ENCODE results near the gene ARL17B.
"Not testable (repeated sequence)": the region's sequence is repeated elsewhere in the genome, so short reads cannot be mapped to it uniquely, and the experiment has no call there.

Gene ARL17B

DNA sequence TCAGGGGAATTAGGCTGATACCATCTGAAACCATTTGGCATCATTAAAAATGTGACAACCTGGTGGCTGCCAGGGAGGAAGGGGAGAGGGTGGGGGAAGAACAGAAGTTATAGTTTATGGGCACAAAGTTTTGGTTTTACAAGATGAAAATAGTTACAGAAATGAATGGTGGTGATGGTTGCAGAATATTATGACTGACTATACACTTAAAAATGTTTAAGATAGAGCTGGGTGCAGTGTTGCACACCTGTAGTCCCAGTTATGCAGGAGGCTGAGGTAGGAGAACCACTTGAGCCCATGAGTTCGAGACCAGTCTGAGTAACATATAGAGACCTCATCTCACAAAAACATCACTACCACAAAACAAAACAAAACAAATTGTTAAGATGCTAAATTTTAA lies 12.5 kb downstream of the ARL17B start:
- not testable (repeated sequence) for H3K4me1 Mint-ChIP-seq, H3K36me3 Mint-ChIP-seq, H3K4me3 Mint-ChIP-seq, H3K9me3 Mint-ChIP-seq, H3K27me3 Mint-ChIP-seq, H3K27ac Mint-ChIP-seq, ATAC-seq

DNA sequence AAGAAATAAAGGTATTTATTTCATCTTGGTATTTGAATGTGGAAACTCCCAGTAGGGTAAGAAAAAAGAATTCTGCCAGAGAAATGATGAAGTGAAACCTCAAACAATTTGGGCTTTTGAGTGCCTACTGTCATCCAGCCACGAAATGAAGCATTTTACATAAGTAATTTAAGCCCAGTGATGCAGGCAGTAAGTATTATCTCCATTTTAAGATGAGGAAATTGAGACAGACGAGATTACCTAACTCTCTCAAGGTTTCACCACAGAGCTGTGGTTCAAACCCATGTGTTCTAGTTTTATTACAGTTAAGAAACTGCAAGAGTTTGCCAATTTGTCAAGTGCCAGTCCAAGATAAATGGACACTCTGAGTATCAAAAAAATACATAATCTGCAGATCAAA lies 13.2 kb downstream of the ARL17B start:
- H3K27me3 Mint-ChIP-seq, H3K4me3 Mint-ChIP-seq, H3K27ac Mint-ChIP-seq, H3K36me3 Mint-ChIP-seq, H3K4me1 Mint-ChIP-seq, H3K9me3 Mint-ChIP-seq: not testable (repeated sequence)
- peak; percentile 87 for ATAC-seq

DNA sequence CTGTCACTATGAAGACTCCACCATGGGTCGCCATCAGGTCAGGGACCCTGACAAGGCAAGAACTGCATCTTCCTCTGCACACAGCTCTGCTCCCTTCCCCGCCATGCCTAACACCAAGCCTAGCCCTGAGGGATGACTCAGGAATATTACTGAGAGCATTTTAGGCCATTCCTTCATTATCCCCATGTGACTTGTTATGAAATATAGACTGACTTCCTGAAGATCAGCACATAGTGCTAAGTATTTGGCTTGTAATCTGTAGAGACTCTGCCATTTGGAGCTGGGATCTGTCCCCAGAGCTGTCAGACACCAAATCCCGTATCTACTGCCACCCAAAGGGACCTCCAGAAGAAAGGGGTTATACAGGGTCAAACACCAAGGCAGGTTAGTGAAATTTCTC lies 19.4 kb downstream of the ARL17B start:
- not testable (repeated sequence) for H3K36me3 Mint-ChIP-seq, H3K9me3 Mint-ChIP-seq, ATAC-seq, H3K4me1 Mint-ChIP-seq, H3K27me3 Mint-ChIP-seq, H3K4me3 Mint-ChIP-seq, H3K27ac Mint-ChIP-seq

DNA sequence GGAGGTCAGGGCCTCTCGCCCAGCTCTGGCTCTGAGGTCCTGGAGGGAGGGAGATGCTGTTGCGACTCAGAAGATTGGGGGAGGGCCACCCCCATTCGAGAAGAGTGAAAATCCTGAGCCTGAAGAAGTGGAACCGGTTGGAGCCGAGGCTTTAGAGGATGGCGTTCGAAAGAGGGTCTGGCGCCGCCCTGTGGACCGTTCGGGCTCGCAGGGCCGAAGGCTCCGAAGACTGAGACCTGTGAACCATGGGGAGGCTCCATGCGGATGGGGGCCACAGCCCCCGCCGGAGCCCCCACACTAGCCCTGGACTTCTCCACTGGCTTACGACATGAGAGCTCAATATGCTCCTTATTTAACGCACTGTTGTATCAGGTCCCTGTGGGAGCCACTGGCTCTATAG lies 20.3 kb downstream of the ARL17B start:
- not testable (repeated sequence) for ATAC-seq, H3K4me1 Mint-ChIP-seq, H3K27me3 Mint-ChIP-seq, H3K27ac Mint-ChIP-seq, H3K36me3 Mint-ChIP-seq, H3K9me3 Mint-ChIP-seq, H3K4me3 Mint-ChIP-seq

DNA sequence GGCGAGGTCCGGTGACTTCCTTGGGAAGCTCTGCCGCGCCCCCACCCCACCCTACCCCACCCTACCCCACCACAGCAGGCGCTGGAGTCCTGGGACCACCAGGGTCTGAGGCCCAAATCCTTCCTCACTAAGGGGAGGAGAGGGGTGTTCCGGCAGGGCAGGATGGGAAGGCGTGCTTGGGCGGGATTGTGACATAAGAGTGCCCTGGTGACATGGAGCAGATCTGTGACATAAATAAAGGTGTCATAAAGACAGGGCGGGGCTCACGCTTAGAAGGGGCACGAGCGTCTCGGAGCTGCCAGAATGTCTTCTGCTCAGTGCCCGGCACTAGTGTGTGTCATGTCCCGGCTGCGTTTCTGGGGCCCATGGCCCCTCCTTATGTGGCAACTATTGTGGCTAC lies 66.7 kb downstream of the ARL17B start, which contains the start of gene LRRC37A:
Gene LRRC37A (plus strand): TSS at position 301 of the 400 bp plus-strand sequence. CDS start 3 bp downstream, at position 304.
- ATAC-seq, H3K9me3 Mint-ChIP-seq, H3K36me3 Mint-ChIP-seq, H3K27me3 Mint-ChIP-seq, H3K27ac Mint-ChIP-seq, H3K4me3 Mint-ChIP-seq: not testable (repeated sequence)
- peaks cover 15% of the 10 kb centered on the region for H3K4me1 Mint-ChIP-seq

DNA sequence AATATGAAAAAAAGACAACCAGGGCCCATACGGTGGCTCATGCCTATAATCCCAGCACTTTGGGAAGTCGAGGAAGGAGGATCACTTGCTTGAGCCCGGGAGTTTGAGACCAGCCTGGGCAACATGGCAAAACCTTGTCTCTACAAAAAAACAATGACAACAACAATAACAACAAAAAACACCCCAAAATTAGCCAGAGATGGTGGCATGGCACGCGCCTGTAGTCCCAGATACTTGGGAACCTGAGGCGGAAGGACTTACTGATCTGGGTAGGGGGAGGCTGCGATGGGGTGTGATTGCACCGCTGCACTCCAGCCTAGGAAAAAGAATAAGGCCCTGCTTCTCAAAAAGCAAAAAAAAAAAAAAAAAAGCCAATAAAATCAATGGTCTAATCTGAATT lies 69.9 kb downstream of the ARL17B start:
- Mint-ChIP-seq H3K4me1 (peaks cover 21% of the 10 kb centered on the region), H3K27ac (peak overlapping the region; percentile 99), H3K4me3 (peak overlapping the region; percentile 76)
- not testable (repeated sequence) for H3K27me3 Mint-ChIP-seq, H3K9me3 Mint-ChIP-seq, H3K36me3 Mint-ChIP-seq, ATAC-seq

DNA sequence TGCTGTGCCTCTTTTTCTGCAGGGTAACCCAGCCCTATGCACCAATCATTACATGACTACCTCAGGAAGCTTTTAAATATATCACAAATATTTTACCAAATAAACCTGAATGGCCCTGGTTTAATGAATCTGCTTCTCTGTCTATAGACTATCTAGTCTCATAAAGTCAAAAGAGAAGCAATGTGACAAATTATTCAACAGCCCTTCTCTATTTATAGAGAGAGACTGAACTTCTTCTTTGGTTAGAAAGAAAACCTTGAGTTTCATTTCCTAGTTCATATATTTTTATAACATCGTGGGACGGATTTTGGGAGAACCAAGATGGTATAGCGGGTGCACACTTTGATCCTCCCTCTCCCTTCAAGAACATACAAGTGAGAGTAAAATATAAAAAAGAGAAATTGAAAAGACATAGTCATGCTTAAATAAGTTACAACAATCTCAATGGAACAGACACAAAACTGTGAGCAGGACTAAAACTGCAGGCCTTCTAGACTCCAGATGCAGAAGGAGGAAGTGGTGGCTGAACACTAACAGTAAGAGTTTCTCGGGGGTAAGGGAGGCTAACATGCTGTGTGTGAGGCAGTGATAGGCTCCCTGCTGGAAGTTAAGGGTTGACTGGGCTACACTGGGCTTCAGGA lies 70.5 kb downstream of the ARL17B start:
- Mint-ChIP-seq H3K4me1 (peaks cover 22% of the 10 kb centered on the region), H3K4me3 (peak overlapping the region; percentile 76), H3K27ac (peak overlapping the region; percentile 99)
- not testable (repeated sequence) for H3K27me3 Mint-ChIP-seq, H3K9me3 Mint-ChIP-seq, H3K36me3 Mint-ChIP-seq
- ATAC-seq: peak; percentile 100

DNA sequence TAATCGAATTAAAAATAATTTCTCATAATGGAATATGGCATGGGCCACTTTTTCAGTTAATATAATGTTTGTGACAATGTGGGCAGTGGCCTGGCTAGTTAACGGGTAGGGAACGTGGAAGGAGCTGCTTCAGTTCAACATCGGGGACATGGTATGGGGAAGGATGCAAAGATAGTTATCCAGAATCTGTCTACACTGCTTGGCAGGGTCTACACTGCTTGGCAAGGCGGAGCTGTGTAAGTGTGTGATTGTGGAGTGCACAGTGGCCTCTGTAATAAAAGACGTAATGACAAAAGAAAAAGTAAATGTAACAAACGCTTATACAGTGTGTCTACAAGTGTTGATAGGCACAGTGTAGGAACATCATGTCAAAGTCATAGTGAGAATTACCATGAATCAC lies 74.0 kb downstream of the ARL17B start:
- H3K36me3 Mint-ChIP-seq, H3K4me3 Mint-ChIP-seq, H3K9me3 Mint-ChIP-seq, H3K27ac Mint-ChIP-seq, ATAC-seq, H3K27me3 Mint-ChIP-seq: not testable (repeated sequence)
- H3K4me1 Mint-ChIP-seq: peaks cover 22% of the 10 kb centered on the region

DNA sequence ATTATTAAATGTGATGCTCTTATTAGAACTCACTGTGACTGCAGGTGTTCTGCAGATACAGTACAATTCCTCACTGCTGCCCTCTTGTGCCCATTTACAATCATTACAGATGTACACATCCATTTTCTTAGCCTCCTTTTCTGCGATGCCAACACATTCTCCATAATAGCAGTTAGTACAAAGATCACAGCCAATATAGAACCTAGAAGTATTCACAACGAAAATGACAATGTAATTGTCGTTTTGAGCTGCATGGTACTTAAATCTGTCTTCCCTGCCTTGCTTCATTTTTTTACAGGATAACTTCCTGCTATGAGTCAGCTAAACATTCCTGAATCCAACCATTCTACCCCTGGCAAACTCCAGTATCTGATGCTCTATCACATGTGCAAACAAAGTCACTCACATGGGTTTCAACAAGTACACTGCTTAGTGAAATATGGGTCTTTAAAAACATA lies 74.8 kb downstream of the ARL17B start:
- not testable (repeated sequence) for H3K9me3 Mint-ChIP-seq, H3K27ac Mint-ChIP-seq, H3K36me3 Mint-ChIP-seq, H3K27me3 Mint-ChIP-seq, H3K4me3 Mint-ChIP-seq
- H3K4me1 Mint-ChIP-seq: peaks cover 22% of the 10 kb centered on the region
- peak; percentile 66 for ATAC-seq

DNA sequence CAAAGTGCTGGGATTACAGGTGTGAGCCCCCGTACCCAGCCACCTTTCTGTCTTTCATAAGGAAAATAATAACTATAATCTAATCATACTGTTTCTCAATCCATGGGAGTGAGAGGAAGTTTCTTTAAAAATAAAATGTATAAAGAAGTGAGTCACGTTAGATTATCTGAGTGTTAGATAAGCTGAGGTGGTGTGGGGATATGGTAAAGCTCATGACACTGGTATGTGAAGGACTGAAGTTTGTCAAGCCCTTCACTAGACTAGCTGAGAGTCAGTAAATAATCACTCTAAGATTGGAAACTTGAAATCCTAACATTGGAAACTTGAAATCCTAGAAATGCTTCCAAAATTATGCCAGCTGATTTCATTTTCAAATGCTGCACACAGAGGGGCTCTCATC lies 76.1 kb downstream of the ARL17B start:
- ATAC-seq, H3K27me3 Mint-ChIP-seq, H3K9me3 Mint-ChIP-seq, H3K36me3 Mint-ChIP-seq, H3K4me1 Mint-ChIP-seq, H3K4me3 Mint-ChIP-seq, H3K27ac Mint-ChIP-seq: not testable (repeated sequence)

DNA sequence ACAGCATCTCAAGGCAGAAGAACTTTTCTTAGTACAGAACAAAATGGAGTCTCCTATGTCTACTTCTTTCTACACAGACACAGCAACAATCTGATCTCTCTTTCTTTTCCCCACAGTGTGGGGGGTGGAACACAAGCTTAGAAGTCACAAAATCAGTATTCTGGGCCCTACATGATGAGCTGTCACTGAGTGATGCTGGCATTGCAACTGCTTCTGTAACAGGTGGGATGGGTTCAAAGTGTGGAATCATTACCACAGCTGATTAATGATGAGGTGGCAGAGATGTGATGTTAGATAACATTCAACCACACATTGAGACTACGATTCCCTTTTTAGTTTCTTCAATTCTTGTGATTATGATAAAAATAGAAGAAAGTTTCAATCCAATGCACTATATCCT lies 77.1 kb downstream of the ARL17B start:
- not testable (repeated sequence) for H3K36me3 Mint-ChIP-seq, H3K27ac Mint-ChIP-seq

DNA sequence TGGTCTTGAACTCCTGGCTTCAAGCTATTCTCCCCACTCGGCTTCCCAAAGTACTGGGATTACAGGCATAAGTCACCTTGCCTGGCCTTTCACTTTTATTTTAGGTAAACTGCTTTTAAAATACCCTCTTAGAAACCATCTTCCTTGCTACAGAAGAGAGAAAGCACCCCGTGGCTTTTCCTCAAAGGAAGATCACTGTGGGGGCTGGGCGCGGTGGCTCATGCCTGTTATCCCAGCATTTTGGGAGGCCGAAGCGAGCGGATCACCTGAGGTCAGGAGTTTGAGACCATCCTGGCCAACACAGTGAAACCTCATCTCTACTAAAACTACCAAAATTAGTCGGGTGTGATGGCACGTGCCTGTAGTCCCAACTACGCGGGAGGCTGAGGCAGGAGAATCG lies 78.9 kb downstream of the ARL17B start:
- not testable (repeated sequence) for H3K27me3 Mint-ChIP-seq, H3K36me3 Mint-ChIP-seq

More for the DNA sequence above, 77.1 kb downstream of the ARL17B start:
- not testable (repeated sequence) for H3K27me3 Mint-ChIP-seq, H3K9me3 Mint-ChIP-seq, ATAC-seq, H3K4me1 Mint-ChIP-seq, H3K4me3 Mint-ChIP-seq

DNA sequence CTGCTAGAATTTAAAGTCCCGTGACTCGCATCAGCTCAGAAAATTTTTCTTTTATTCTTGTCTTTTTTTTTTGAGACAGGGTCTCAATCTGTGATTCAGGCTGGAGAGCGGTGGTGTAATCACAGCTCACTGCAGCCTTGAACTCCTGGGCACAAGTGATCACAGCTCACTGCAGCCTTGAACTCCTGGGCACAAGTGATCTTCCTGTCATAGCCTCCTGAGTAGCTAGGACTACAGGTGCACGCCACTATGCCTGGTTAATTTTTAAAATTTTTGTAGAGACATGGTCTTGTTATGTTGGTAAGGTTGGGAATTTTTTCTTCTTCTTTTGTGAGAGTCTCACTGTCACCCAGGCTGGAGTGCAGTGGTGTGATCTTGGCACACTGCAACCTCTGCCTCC lies 80.2 kb downstream of the ARL17B start:
- not testable (repeated sequence) for H3K4me3 Mint-ChIP-seq, H3K27ac Mint-ChIP-seq, H3K9me3 Mint-ChIP-seq, H3K4me1 Mint-ChIP-seq, H3K36me3 Mint-ChIP-seq, H3K27me3 Mint-ChIP-seq, ATAC-seq

More for the DNA sequence above, 78.9 kb downstream of the ARL17B start:
- not testable (repeated sequence) for ATAC-seq, H3K4me1 Mint-ChIP-seq, H3K4me3 Mint-ChIP-seq, H3K27ac Mint-ChIP-seq, H3K9me3 Mint-ChIP-seq

DNA sequence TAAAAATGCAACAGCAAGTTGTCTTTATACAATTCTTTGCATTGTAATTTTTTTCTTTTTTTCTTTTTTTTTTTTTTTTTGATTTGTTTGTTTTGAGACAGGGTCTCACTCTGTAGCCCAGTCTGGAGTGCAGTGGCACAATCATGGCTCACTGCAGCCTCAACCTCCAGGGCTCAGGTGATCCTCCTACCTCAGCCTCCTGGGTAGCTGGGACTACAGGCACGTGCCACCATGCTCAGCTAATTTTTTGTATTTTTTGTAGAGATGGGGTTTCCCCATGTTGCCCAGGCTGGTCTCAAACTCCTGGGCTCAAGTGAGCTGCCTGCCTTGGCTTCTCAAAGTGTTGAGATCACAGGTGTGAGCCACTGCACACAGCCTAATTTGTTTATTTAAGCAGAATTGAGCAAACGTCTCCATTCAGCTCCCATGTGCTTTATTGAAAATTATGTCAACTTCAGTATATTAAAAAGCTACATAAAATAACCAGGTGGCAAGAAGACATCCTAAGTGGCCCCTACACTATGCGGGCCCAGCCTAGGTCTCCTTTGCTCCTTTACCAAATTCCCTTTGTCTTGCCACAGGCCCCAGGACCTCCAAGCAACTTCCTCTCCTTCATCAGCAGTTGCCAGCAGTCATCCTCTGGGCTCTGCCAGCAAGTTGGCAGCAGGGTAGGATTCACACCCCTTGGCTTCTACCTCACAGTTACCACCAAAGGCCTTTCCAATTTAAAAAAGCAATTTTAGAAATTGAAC lies 84.7 kb downstream of the ARL17B start:
- not testable (repeated sequence) for H3K9me3 Mint-ChIP-seq, ATAC-seq, H3K4me3 Mint-ChIP-seq, H3K36me3 Mint-ChIP-seq, H3K27ac Mint-ChIP-seq, H3K27me3 Mint-ChIP-seq, H3K4me1 Mint-ChIP-seq

DNA sequence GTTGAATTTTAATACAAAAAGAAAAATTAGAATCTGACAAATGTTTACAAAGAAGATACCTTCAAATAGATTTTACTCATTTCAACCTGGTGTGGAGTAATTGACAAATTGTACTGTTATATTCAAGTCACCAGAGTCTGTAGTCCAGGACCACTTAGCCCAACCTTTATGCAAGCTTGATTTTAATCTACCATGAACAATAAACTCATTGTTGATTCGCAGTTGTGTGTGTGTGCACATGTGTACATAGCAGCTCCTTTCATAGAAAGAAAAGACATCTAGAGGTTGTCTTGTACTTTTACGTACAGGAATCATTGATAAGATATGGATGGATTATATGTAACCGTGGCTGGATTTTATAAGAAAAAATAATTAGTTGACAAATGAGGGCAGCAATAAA lies 87.3 kb downstream of the ARL17B start:
- H3K4me1 Mint-ChIP-seq: no peaks in the 10 kb centered on the region

DNA sequence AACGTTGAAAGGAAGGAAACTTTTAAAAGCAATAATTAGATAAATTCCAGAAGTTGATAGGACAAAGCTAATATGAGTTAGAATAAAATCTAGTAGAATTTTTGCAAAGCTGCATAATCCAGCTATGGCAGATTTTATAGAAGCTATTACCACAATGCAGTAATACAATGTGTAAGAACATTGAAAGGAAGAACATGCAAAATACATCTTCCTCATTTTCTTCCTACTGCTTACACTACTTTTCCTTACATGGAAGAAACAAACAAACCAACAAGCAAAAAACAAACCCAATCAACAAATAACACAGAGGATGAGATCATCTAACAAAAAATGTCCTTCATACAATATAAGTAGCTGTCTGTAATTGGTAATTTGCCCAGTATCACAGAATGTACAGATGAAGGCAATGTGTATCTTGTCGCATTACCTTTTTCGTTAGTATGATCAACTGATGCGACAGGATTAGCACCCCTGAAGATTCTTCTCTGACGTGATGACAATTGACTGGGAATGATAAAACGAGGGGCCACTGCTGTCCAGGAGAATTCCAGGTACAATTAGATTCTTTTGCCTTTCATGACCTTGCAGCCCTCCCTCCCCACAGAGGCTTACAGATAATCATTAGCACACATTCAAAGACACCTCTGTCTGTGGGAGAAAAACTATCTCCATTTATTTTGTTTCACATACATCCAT lies 87.9 kb downstream of the ARL17B start:
- H3K4me3 Mint-ChIP-seq: no peak overlapping the region
- no peak overlapping the region for H3K27ac Mint-ChIP-seq
- ATAC-seq: no peak
- no peaks in the 10 kb centered on the region for H3K27me3 Mint-ChIP-seq
- H3K9me3 Mint-ChIP-seq: no peaks in the 10 kb centered on the region
- H3K4me1 Mint-ChIP-seq: no peaks in the 10 kb centered on the region
- no peaks in the 10 kb centered on the region for H3K36me3 Mint-ChIP-seq

More for the DNA sequence above, 87.3 kb downstream of the ARL17B start:
- no peak overlapping the region for H3K4me3 Mint-ChIP-seq
- H3K27ac Mint-ChIP-seq: no peak overlapping the region
- H3K36me3 Mint-ChIP-seq: no peaks in the 10 kb centered on the region
- no peak for ATAC-seq
- no peaks in the 10 kb centered on the region for H3K27me3 Mint-ChIP-seq
- H3K9me3 Mint-ChIP-seq: no peaks in the 10 kb centered on the region
